Stimulated activated CD4-positive, alpha-beta T cell treated with anti-CD3 and anti-CD28 coated beads, TNF-alpha, amount 100 ng/mL, for 48 hours (primary cell): ENCODE results near the gene CLECL1.
"Not testable (repeated sequence)": the region's sequence is repeated elsewhere in the genome, so short reads cannot be mapped to it uniquely, and the experiment has no call there.

Experiments used
- DNase-seq, 3 donors: peaks; one replicate each; pipeline ENCODE4 v3.0.0-alpha.2; 2020; ENCODE audit warnings: low read depth in 3 of 3

Gene CLECL1

GRCh38 chr12:9719790-9720189 is 13.1 kb downstream of the CLECL1 start:
- no peak for DNase-seq

GRCh38 chr12:9718968-9719367 is 13.9 kb downstream of the CLECL1 start:
- DNase-seq, result no peak

- DNase-seq, result no peak
Observed at GRCh38 chr12:9717070-9717925, 15.6 kb downstream of the CLECL1 start.

- DNase-seq, result not testable (repeated sequence)
Observed at GRCh38 chr12:9713032-9713558, 19.8 kb downstream of the CLECL1 start.

GRCh38 chr12:9711664-9712063 is 21.2 kb downstream of the CLECL1 start:
- DNase-seq, result no peak

GRCh38 chr12:9710584-9711375 is 22.1 kb downstream of the CLECL1 start:
- no peak for DNase-seq

GRCh38 chr12:9708853-9709252 is 24.0 kb downstream of the CLECL1 start:
- DNase-seq, result no peak

- peak in 2 of 3 donors; percentile 39 to 45 for DNase-seq
Observed at GRCh38 chr12:9707864-9708808, 24.8 kb downstream of the CLECL1 start.

- DNase-seq, result no peak
Observed at GRCh38 chr12:9707356-9707755, 25.5 kb downstream of the CLECL1 start.

- DNase-seq, result no peak
Observed at GRCh38 chr12:9706086-9706685, 26.7 kb downstream of the CLECL1 start.

- not testable (repeated sequence) for DNase-seq
Observed at GRCh38 chr12:9704561-9704960, 28.3 kb downstream of the CLECL1 start.

GRCh38 chr12:9702255-9702654 is 30.6 kb downstream of the CLECL1 start:
- peak in 1 of 3 donors; percentile 23 for DNase-seq

GRCh38 chr12:9701380-9702154 is 31.3 kb downstream of the CLECL1 start:
- no peak for DNase-seq

- DNase-seq, result no peak
Observed at GRCh38 chr12:9700606-9700956, 32.3 kb downstream of the CLECL1 start.

- DNase-seq, result no peak
Observed at GRCh38 chr12:9699898-9700605, 32.8 kb downstream of the CLECL1 start.

GRCh38 chr12:9699269-9699897 is 33.5 kb downstream of the CLECL1 start:
- no peak for DNase-seq

GRCh38 chr12:9698681-9699080 is 34.2 kb downstream of the CLECL1 start:
- DNase-seq, result no peak

- no peak for DNase-seq
Observed at GRCh38 chr12:9697619-9698018, 35.3 kb downstream of the CLECL1 start.

- DNase-seq, result not testable (repeated sequence)
Observed at GRCh38 chr12:9695661-9696060, 37.2 kb downstream of the CLECL1 start.
